Loucy (cell line): Measurements from ENCODE around the gene ZBTB16.

Experiments
- CTCF ChIP-seq: fragments of 200-600 bp; sonication (generic); conservative IDR thresholded peaks from 2 replicates; pipeline ENCODE4 v1.5.1; 2014; ENCODE audit warnings: mild to moderate bottlenecking, antibody characterized with exemption, low read length
- EZH2phosphoT487 ChIP-seq: fragments of 200-600 bp; IDR thresholded peaks from 2 replicates; pipeline ENCODE4 v1.6.1; 2018; ENCODE audit warnings: antibody characterized with exemption, mild to moderate bottlenecking, moderate library complexity, borderline replicate concordance

DNA sequence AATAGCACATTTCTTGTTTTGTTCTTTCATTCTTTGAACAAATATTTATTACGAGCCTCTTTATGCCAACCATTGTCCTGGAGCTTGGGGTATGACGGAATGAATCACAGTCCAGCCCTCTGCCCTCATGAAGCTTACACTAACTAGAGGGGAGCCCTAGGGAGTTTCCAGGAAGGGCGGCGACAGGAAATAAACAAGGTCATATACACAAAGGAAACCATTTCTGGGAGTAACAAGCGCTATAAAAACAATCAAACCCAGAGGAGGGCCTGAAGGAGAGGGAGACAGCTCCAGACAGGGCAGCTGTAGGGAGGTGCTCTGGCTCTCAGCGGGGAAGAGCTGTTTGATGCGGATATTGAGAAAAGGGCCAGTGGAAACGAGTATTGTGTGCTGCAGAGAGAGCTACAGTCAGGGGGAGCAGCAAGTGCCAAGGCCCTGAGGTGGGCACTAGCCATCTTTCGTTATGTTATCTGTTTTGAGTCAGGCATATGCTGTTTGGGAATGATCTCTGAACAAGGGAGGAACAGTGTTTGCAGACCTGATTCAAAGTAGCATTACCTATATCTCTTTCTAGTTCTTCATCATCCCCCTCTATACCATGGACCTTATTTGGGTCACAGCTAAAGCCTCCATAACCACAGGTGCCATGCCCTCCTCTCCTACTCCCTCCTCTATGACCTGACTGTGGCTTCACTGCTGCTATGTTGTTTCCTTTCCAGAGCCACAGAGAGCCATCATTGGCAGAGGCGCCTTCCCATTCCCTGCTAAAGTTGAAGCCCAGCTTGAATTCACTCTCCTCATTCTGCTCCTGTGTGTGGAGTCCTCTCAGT, 15.3 kb upstream of the ZBTB16 start:
- TF ChIP-seq CTCF = no peak
- no peak for TF ChIP-seq EZH2phosphoT487
